HG03095 (cell line): ENCODE measurements around the gene TRPM8.
"Not testable (repeated sequence)": the region's sequence is repeated elsewhere in the genome, so short reads cannot be mapped to it uniquely, and the experiment has no call there.

Experiments used
- ATAC-seq: cut with Tn5 transposase; IDR thresholded peaks from one replicate; pipeline ENCODE4 v1.9.1; 2021; ENCODE audit warnings: moderate library complexity; ENCODE audit not compliant: unreplicated experiment

TRPM8 gene

DNA sequence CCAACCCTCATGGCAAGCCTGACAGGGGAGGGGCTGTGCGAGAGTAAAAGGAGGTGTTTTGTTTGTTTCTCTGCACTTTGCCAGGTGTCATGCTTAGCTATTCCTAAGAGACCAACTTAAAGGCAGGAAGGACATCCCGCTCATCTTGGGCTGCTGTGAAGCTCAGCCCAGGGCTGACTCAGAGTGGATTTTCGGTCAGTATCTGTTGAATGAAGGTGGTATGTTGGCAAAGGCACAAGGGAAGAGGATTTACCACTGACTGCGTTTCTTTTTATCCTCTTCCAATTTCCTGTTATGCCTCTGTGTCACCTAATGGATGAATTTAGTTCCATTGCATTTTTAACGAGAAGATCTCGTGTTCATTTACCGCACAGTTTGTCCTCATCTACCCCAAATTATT is 18.9 kb downstream of the TRPM8 start:
- no peak for ATAC-seq

GRCh38 chr2:233938676-233939370 is 21.6 kb downstream of the TRPM8 start:
- ATAC-seq: no peak

- ATAC-seq: no peak
Measured at GRCh38 chr2:233940376-233941276, 23.5 kb downstream of the TRPM8 start.

GRCh38 chr2:233942731-233943130 is 25.6 kb downstream of the TRPM8 start:
- no peak for ATAC-seq

DNA sequence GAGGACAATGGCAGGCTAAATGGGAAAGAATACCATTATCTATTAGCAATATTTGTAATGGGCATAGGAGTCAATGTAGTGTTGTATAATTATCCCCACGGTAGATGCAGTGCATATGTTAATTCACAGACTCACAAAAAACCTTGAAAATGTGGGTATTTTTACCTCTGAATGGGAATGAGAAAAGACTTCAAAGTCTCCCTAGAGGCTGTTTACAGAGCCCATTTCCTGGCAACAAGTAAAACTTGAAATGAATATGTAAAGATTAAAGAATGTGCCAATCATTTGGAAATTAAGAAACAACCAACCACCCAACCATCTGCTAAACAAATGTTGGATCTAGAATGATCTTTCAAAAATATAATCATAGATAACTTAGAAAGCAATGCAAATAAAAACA is 27.1 kb downstream of the TRPM8 start:
- ATAC-seq: no peak

DNA sequence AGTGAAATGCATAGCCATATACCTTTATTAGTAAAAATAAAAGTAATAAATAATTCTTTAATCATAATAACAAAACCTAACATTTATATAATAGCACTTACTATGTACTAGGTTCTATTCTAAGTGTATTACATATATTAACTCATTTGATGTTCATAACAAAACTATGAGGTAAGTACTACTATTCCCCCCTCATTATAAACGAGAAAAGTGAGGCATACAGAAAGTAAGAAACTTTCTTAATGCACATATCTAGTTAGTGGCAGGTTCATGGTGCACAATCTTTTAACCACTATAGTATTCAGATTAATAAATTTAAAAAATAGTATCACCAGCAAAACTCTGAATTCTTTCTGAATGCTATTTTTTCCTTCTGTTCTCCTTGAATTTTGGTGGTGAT is 27.5 kb downstream of the TRPM8 start:
- no peak for ATAC-seq

- ATAC-seq: no peak
Measured at GRCh38 chr2:233945146-233945545, 28.0 kb downstream of the TRPM8 start.

- no peak for ATAC-seq
Measured at GRCh38 chr2:233950078-233950825, 33.1 kb downstream of the TRPM8 start.

DNA sequence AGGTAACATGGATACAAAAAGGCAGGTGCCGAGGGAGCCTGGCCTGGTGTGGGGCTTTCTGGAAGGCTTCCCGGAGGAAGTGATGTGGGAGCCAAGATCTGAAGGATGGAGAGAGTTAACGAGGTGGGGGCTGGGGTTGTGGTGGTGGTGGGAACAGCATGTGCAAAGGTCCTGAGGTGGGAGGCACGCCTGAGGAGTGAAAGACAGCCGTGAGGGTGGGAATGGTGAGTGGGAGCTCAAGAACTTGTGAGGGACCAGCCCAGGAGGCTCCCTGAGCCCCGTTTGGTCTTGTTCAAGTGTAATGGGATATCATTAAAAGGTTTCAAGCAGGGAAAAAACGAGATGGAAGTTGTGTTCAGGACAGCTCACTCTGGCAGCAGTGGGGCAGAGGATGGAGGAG is 35.2 kb downstream of the TRPM8 start:
- ATAC-seq: no peak

- ATAC-seq: no peak
Measured at GRCh38 chr2:233953087-233953801, 36.1 kb downstream of the TRPM8 start.

GRCh38 chr2:233960203-233960602 is 43.0 kb downstream of the TRPM8 start:
- ATAC-seq: no peak

- no peak for ATAC-seq
Measured at GRCh38 chr2:233961905-233962304, 44.7 kb downstream of the TRPM8 start.

DNA sequence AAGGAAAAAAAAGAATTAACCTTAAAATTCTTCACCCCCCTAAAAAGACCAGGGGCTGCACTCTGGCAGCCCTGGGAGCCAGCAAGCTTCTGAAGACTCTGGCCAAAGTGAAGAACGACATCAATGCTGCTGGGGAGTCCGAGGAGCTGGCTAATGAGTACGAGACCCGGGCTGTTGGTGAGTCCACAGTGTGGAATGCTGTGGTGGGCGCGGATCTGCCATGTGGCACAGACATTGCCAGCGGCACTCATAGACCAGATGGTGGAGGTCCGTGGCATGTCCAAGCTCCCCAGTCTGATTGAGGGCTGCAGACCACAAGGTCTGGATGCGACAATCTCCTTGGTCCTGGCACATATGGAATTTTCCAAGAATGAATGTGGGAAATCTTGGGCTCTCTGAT is 47.4 kb downstream of the TRPM8 start:
- no peak for ATAC-seq

- ATAC-seq: no peak
Measured at GRCh38 chr2:233965032-233965603, 47.9 kb downstream of the TRPM8 start.

DNA sequence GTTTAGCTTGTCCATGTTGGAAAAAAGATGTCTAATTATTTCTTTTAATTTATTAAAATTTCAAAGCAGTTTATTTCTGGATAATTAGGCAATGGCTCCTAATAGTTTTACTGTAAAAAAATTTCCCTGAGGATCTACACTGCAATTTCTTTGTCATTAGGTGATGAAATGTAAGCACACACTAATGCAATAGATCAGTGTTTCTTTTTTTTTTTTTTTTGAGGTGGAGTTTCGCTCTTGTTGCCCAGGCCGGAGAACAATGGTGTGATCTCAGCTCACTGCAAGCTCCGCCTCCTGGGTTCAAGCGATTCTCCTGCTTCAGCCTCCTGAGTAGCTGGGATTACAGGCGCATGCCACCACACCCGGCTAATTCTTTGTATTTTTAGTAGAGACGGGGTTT is 48.5 kb downstream of the TRPM8 start:
- ATAC-seq: not testable (repeated sequence)

DNA sequence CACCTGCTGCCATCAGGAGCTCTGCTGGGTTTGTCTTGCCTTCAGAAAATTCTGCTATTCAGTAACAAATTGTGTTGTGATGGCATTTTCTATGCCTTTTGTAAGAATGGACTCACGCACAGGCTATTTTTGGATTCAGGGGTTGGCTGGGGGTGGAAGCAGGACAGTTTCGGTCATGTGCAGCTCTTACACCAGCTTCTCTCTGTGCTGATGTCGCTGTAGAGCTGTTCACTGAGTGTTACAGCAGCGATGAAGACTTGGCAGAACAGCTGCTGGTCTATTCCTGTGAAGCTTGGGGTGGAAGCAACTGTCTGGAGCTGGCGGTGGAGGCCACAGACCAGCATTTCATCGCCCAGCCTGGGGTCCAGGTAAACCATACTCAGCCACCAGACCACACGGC is 49.2 kb downstream of the TRPM8 start:
- no peak for ATAC-seq

DNA sequence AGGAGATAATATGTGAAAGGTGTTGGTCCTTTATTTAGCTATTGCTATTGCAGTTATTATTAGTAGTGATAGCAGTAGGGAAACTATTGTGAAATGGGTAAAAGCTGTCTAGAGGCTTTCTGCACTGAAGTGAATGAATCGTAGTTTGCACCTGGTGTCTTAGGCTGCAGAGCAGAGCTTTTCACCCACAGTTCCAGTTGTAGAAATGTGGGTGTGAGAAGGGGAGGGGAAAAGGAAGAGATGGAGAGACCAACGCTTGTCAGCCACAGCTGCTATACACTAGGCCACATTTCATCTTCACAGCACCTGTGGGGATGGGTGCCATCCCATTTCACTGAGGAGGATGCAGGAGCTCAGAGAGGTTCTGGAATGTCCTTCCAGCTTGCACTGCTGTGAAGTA is 50.0 kb downstream of the TRPM8 start:
- no peak for ATAC-seq

DNA sequence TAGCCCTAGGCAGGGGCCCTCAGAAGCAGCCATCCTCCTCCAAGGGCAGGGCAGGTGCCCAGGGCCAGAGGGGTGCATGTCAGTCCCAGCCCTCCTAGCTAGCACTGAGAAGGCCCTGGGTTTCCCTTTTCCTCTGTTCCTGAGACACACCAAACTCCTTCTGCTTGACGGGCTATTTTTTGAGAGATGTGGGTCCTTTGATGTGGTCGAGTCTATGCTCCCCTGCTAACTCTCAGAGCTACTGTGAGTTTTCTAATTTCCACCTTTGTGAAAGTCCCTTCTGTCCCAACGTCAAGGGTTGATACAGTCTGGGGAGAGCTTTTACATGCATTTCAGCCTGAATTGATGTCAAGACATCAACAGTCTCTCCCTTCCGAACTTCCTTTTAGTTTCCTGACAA is 51.4 kb downstream of the TRPM8 start:
- ATAC-seq: no peak

GRCh38 chr2:233972460-233972859 is 55.3 kb downstream of the TRPM8 start:
- ATAC-seq: not testable (repeated sequence)

GRCh38 chr2:233972941-233973575 is 55.9 kb downstream of the TRPM8 start:
- ATAC-seq: no peak
